Activated T-cell treated with anti-CD3 and anti-CD28 coated beads, Interleukin-2, amount 50 U/mL, for 1 hour (primary cell): ENCODE data around the gene TEAD1.

Experiments used
- DNase-seq: peaks from one replicate; pipeline ENCODE4 v3.0.0-alpha.2; 2020

Gene TEAD1

DNA sequence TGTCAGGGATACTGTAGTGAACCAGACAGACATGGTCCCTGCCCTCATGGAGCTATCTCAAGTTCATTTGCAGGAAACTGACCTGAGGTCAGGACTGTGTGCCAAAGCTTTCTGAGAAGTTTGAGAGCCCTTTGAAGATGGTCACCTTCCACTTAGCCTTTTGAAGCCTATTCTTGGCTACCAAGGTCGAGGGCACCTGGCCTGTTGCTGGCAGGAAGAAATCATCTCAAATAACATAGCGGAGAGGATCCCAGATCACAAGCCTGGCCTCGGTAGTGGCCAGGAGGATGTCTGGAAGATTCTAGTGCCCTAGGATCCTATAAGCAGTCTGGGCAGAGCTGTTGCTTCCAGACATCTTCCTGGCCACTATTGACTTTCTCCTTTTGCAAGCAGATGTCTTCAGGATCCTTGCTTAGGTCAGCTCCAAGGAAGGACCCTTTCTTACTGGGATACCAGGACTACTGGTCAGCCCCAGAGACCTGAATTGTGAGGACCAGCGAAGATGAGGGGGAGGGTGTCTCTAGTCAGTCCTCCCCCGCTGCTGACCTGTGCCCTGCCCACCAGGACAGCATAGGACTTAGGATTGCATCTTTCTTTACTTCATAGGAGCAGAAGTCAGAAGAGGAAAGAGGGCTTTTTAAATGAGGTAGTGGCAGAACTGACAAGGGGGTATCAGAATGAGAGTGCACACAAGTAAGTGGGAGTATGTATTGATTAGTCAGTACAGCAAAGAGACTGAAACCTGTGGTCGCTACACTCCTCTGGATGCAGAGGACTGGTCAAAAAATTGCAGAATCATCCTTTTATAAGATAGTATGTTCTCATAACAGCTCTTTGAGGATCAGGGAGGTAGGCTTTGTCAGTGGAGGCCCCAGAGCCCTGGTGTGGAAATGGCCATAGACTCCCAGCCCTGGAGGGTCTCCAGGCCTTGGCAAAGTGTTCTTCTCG is 94.8 kb downstream of the TEAD1 start:
- DNase-seq: no peak

DNA sequence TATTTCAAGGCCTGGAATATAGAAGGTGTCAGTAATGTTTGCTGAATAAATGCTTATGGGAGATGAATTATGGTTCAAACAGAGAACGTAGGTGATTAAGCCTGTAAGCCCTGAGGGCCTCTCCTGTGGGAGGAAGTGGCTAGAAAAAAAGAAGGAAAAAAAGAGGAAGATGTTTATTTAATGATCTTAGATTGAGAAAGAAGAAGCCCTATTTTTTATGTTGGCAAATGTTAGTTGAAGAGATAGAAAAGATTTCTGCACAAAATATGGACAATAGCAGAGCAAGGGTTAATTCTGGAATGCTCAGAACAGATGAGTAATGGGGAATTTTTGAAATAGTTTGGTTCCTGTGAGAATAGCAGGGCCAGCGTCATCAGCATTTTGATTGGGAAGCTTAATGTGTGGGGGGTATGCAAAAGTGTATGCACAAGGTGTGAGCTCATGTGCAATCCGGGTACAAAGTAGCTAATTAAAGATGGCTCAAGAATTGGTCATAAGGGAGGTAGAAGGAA is 95.7 kb downstream of the TEAD1 start:
- no peak for DNase-seq

DNA sequence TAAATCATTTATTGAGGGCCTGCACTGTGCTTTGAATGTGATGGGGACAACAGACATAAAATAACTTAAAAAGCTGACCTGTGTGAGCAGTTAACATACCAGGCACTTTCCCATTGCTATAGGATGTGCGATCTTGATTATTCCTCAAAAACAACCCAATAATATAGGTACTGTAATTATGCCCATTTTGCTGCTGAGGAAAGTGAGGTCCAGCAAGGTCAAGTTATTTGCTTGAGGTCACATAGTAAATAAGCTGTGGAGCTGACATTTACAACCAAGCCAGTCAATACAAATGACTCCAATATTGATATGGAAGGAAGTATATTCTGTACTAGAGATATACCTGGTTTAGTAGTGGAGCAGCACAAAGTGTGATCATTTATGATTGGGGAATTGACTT is 96.2 kb downstream of the TEAD1 start:
- no peak for DNase-seq

DNA sequence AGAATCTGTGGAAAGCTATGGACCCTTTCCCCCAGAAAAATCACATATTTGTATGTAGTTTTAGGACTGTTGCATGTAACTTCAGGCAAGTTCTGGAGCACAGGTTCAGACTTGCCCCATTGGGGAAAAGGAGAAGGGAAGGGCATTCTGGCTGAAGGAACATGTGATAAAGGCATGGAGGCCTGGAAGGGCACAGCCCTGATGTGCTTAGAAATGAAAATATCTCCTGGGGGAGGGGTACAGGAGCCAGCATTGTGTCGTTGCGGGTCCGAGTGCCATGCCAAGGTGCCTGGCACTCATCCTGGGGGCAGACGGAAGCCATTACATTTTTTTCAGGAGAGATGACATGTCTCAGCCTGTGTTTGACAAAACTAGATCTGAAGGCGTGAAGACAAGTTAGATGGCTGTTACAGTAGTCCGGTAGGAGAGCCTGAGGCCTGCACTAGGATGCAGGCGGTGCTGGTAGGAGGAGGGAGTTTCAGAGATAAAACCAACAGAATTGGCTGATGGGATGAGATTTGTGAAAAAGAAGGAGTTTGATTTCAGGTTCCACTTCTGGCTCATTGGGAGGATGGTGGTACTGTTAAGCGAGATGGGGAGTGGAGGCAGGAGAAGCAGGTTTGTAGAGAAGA is 96.9 kb downstream of the TEAD1 start:
- no peak for DNase-seq

DNA sequence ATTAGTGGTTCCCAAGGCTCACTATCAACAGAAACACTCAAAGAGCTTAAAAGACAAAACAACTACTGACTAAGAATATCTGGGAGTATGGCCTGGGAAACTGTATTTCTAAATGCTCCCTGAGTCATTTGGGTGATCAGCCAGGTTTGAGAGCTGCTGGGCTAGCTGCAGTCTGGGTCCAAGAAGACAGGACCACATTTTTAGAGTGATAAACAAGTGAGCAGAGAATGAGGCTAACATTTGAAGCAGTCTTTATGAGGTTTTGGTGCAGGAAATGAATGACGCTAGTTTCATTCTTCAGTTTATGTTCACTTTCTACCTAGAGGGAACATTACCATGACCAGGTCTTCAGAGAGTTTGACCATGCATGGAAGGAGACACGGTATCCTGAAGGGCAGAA is 97.7 kb downstream of the TEAD1 start:
- DNase-seq: no peak

DNA sequence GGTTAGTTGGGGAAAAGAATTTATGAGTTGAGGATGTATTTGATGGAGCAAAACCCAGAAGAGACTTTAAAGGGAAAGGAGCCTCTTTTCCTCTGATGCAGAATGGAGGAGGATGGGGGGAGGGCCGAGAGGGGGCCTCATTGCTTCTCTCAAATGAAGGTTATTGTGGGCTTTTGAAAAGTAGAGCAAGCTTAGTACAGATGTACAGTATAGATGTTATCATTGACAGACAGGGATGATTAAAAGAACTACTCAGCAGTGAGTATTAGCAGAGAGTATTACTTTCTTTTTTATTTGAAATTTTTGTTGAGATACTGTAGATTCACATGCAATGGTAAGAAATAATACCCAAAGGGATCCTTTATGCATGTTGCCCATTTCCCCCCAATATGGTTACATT is 98.1 kb downstream of the TEAD1 start:
- DNase-seq: no peak

DNA sequence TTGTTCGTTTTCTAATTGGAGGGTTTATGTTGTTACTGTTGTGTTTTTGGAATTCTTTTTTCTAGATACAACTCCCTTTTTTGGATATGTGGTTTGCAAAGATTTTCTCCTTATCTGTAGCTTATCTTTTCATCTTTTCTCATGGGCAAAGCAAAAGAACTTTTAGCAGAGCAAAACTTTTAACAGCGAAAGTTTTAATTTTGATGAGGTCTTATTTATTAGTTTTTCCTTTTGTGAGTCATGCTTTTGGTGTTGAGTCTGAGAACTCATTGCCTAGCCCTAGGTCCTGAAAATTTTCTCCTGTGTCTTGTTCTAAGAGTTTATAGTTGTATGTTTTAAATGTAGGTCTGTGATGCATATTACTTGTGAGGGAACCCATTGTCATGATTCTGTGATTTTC is 99.4 kb downstream of the TEAD1 start:
- no peak for DNase-seq

DNA sequence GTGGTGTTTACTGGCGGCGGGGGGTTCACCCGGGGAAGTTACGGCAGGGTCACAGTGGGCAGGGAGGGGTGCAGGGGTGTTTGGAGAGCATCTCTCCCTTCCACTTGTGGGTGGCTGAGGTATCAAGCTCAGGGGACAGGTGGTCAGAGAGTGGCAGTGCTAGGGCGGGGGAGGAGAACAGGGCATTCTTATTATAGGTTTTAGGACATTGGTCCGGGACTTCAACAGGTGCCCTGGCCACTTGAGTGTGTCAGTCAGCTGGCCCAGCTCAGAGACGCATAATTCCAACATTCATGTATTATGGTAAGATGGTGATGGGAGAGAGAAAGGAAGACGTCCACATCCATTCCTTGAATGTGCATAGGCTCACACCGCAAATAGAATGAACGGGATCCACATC is 101.7 kb downstream of the TEAD1 start:
- DNase-seq: no peak

DNA sequence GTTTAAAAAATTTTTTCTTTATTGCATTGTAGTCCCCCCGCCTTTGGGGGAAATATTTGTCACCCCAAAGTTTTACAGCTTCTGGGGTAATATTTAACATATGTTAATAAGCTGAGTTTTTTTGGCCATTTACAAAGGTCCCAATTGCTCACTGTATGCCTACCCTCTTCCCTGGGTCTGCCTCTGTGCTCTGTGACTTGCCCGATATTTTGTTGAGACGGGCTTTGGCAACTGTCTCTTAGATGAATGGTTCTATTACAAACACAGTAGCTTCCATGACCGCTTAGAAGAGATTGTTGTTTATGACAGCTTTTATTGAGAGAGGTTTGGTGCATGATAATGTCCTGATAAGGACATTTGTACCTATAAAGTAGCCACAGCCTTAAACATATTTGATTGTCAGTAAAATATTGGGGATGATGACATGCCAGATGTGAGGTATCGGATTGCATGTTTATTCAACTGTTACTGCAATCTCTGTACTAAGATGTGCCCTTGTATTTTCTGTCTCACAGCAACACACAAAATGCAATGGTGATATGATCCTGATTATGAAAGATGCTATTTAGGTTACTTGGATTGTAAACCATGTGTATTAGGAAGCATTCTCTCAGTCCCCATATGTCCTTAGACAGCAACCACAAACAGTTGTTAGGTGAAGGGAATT is 103.1 kb downstream of the TEAD1 start:
- no peak for DNase-seq

DNA sequence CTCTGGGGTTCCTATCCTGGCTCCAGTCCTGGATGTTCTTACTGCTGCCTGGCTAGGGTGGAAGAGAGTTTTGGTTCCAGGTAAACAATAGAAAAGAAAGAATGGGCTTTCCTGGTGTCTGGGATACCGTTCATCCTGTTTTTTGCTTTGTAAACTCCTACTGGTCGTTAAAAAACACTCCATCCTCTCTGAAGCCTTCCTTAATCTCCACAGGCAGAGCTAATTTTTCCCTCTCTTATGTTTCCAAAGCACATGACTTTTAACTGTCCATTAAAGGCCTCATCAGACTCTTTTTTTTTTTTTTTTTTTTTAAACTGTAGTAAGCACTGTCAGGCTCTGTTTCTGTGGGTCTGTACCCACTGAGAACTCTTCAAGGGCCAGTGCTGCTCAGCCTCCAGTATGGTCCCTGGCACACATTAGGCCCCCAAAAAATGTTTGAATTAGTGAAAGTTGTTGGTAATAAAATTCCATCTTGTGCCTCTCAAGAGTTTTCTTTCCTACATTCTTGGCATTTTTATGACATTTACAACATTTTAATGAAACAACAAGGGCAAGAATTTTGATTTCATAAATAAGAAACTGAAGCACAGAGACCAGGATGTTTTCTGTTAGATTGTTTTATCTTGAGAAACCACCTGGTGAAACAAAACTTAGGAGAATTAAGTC is 104.2 kb downstream of the TEAD1 start:
- DNase-seq: no peak

DNA sequence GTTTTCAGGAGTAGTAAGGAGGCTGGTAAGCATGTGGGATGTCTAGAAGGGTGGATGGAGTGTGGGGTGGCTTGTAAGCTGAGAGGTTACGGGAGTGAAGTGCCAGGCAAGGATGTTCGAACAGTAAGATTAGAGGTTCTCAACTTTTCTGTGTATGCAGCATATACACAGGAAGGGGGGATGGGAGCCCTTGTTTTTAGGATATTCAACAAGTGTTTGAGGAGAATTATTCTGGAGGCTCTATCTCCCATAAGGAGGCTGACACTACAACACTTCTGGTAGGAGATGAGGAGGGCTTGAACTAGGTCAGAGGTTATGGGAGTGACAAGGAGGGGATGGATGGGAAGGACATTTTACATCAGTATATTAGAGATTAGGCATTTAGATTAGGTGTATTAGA is 109.5 kb downstream of the TEAD1 start:
- no peak for DNase-seq

DNA sequence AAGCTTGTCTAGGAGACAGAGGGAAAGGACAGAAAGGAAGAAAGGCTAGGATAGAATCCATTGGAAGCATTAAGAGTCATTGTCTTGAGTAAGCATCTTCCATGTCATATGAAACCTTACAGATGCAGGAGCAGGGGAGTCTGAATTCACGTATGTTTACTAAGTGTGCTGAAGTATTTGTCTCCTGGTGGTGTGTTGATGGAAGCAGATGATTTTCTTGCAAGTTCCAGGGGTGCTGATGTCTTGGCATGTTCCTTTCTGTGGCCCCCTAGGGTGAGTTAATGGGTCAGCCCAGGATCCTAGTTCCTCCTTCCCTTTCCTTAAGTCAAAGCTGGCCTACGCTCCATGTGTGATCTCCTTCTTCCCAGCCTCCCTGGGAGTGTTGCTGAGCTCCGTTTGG is 110.2 kb downstream of the TEAD1 start:
- DNase-seq: no peak

DNA sequence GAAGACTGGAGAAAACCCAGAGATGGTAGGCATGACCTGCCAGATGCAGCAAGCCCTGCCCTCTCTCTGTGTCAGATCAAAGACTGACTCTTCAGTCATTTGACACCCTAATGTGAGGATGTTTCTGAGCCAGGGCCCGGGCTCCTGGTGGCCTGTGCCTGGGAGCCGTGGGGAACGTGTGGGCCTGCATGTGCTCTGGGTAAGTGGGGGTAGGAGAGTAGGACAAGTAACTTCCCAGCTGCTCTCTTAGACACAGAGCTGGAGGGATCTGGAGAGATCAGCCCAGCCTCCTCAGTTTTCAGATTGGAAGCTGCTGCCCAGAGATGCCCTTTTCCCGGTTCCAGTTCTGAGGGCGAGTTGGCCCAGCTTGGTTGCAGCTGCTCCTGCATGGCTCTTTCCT is 110.8 kb downstream of the TEAD1 start:
- no peak for DNase-seq

DNA sequence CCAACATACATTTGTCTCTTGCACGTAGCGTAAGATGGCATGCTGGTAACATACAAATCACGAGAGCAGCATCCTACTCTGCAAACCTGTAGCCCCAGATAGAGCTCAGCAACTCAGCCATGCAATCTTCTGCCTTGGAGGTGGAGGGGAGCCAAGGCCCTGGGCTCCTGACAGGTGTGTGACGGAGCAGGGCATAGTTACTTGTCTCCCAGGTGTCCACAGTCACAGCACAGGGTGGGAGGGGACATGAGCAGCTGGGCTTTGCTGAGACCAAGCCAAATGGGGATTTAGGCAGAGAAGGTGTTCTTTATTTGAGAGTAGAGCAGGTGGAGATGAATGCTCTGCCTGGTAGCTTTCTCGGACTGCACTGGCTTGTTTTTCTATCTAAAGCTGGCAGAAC is 111.7 kb downstream of the TEAD1 start:
- no peak for DNase-seq

DNA sequence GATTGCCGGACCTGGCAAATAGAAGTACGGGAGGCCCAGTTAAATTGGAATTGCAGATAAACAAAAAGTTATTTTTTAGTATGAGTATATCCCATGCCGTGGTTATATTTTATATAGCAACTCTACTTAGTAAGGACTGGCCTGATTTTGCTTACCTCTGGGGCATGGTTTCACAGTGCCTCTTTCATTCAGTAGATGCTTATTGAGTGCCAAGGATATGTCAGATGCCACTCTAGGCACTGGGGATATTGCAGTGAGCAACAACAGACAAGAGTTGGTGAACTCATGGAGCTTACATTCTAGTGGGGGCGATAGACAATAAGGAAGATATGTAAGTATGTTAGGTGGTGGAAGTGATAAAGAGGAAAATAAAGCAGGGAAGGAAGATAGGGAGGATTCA is 112.2 kb downstream of the TEAD1 start:
- DNase-seq: no peak

DNA sequence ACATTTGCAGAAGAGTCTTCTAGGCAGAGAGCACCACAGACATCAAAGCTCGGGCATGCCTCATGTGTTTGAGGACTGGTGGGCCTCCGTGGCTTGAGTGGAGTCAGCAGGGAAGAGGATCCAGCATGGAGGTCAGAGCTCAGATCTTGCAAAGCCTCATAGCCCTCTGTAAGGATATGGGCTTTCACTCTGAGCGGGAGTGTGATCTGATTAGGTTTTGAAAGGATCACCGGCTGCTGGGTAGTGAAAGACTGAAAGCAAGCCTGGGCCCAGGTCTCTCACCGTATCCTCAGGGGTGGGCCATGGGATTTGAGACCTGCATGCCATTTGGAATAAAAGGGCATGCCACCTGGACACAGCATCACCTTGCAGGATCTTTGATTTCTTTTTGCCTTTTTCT is 112.7 kb downstream of the TEAD1 start:
- DNase-seq: no peak

DNA sequence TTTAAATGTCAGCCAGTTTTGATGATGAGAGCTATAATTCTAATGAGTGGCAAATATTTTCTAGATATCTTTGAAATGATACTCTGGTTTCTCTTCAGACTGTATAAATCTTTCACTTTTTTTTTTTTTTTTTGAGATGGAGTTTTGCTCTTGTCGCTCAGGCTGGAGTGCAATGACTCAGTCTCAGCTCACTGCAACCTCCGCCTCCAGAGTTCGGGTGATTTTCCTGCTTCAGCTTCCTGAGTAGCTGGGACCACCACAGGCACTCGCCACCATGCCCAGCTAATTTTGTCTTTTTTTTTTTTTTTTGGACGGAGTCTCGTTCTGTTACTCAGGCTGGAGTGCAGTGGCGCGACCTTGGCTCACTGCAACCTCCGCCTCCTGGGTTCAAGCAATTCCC is 113.6 kb downstream of the TEAD1 start:
- DNase-seq: no peak

DNA sequence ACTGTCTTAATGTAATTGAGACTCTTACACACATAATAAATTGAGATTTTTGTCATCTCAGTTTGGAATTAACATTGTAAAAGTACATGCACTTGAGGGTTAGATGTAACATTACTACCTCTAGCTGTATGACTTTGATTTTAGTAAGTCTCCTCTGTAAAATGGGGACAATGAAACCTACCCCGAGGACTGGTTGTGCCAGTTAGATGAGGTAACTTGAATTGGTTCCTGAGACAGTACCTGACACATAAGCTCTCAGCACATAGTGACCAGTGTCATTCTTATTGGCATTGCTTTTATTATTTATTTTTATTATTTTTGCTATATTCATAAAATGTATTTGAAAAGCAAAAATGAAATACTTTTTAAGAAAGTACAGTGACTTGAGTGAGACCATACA is 114.8 kb downstream of the TEAD1 start:
- no peak for DNase-seq

DNA sequence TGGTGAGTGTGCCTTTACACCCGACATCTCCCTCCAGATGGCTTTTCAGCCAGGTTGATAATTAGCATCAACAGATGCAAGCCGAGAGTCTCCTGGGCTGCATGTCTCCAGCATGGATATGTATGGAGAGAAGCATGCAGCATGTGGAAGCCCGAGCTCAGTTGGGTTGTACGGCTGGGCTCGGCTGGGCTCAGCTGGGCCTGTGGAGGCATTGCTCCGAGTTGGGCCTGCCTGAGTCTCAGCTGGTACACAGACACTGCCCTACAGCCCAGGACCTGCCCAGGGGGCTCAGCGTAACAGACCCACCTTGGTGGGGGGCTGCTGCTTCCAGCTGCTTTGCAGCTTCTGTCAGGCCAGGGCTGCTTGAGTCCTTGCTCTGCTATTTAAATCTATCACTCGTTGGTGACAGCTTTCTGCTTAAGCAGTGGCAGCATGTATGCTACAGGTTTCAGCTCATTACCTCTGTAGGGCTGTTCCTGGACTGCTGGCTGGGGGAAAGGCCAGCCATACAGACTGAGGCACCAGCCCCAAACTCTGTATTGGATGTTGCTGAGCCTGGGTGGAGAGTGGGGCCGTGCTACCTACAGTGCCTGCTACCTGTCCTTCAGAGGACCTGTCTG is 115.5 kb downstream of the TEAD1 start:
- DNase-seq: no peak

DNA sequence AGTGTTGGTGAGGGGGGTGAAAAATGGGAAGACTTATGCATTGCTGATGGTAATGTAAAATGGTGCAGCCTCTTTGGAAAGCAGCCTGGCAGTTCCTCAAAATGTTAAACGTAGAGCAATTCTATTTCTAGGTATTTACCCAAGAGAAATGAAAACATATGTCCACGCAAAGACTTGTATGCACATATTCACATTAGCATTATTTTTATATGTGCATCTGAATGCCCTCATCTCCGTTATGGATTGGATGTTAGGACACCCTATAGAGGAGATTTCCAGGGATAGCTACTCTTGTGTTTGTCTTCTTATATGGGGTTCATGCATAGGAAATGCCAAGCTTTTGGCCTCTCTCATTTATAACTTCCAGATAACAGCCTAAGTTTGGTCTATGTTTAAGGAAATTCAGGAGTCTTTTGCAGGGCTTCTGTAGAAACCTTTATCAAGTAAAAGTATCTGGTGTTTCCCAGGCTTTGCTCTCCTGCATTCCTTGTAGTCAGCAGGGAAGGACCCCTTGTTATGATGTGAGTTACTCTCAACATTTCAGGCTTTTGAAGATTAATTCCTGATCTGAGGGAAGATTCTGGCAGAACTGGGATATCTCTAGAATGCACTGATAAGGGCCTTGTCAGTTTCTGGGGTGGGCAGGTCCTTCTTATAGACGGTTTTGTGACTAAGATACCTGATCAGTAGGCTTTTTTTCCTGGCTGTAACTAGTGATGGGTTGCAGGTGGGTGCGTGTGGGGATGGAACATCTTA is 116.8 kb downstream of the TEAD1 start:
- DNase-seq: no peak

DNA sequence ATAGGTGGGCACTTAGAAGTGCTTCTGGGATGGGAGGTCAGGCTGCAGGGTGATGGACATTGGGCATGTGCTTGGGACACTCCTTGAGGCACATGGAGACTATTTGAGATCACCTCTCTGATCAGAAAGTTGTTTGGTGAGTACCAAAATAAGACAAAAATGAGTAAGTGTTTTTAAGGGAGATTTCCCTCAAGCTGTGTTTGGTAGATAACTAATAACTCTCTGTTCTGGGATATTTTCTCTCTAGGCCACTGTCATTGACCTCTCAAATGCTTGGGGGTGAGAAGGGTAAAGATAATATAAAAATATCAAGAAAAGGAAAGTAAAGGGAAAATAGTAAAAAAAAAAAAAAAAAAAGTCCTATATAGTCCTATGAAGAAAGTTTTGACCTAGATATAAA is 117.8 kb downstream of the TEAD1 start:
- DNase-seq: no peak

DNA sequence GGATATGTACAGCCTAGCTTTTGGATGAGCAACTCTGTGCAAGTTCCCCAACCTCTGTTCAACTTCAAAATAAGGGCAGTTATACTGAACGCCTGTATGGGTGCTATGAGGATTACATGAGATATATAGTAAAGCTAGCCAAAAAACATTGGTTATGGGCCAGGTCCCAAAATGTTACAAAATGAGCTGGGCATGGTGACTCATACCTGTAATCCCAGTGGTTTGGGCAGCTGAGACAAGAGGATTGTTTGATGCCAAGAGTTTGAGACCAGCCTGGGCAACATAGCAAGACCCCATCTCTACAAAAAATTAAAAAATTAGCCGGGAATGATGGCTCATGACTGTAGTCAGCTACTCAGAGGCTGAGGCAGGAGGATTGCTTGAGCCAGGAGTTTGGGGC is 118.4 kb downstream of the TEAD1 start:
- DNase-seq: no peak
